Body of pancreas (tissue), 4 donors: ENCODE data around the gene SDC3. TPM values are rescaled to one million over a fixed set of nuclear protein-coding genes. Genes with fewer than 3 reads are reported as not detected.

Experiments
- ATAC-seq: fragments of 150-250 bp; one replicate; pipeline ENCODE4 v1.9.1; 2016
- DNase-seq, 4 donors: peaks; one replicate each; pipeline ENCODE4 v3.0.0-alpha.2; 2019
- H3K27ac ChIP-seq, 4 donors: fragments of 200-600 bp; sonication (generic); 1 replicate in 3 of 4; 2 replicates in 1 of 4; pipeline versions ENCODE4 v1.5.1 to v1.6.1; 2016 to 2019; ENCODE audit warnings: mild to moderate bottlenecking in 1 of 4, mixed read lengths in 1 of 4, moderate library complexity in 1 of 4
- H3K27me3 ChIP-seq, 2 donors: fragments of 200-600 bp; sonication (generic); one replicate each; pipeline ENCODE4 v1.6.0; 2016; ENCODE audit warnings: mild to moderate bottlenecking in 1 of 2
- H3K36me3 ChIP-seq, 2 donors: fragments of 200-600 bp; sonication (generic); replicated peaks in 1 of 2; 2 replicates each; pipeline ENCODE4 v1.5.1; 2016; ENCODE audit warnings: low read depth in 2 of 2; ENCODE audit not compliant: insufficient read depth in 1 of 2
- H3K4me1 ChIP-seq: fragments of 200-600 bp; sonication (generic); one replicate; pipeline ENCODE4 v1.6.0; 2016
- H3K4me3 ChIP-seq, 2 donors: fragments of 200-600 bp; sonication (generic); 1 replicate in 1 of 2; 2 replicates in 1 of 2; pipeline ENCODE4 v1.5.1; 2016 to 2019
- H3K9me3 ChIP-seq, 3 donors: fragments of 200-600 bp; sonication (generic); 1 replicate in 2 of 3; 2 replicates in 1 of 3; pipeline ENCODE4 v1.5.1; 2016
- CTCF ChIP-seq, 7 experiments: fragments of 450-650 bp in 4 of 7; fragments of 200-600 bp in 3 of 7; sonication (generic) in 3 of 7; IDR thresholded peaks; one replicate each; pipeline ENCODE4 v1.5.1; 2016 to 2019; ENCODE audit warnings: antibody characterized with exemption in 7 of 7
- POLR2A ChIP-seq, 3 donors: fragments of 450-650 bp; IDR thresholded peaks; one replicate each; pipeline ENCODE4 v1.6.1; 2016; ENCODE audit warnings: antibody characterized with exemption in 3 of 3, mild to moderate bottlenecking in 2 of 3
- WGBS, 2 donors: methylation state at CpG; one replicate each; pipeline ENCODE4 v1.1.5; 2017; 5-methylcytosine and 5-hydroxymethylcytosine counted together
- intact Hi-C: fragments of 100-400 bp; cut with DNase I; formaldehyde crosslinking; loops from one replicate; pipeline ENCODE4 v1.15.1; 2023
- small RNA-seq: library from RNA; depleted of rRNA; stranded (forward); fragments of <200 nt; gene quantifications from one replicate; pipeline ENCODE3, GENCODE V24; 2016
- total RNA-seq, 2 donors: library from RNA; depleted of rRNA; stranded (reverse); fragments of >200 nt; gene quantifications; one replicate each; pipeline ENCODE4 v1.1.0, GENCODE V29; 2016

Gene SDC3
- total RNA-seq, 2 donors from 2014 or later: 7.8 to 19.1 TPM

- Histone ChIP-seq H3K27ac (peak overlapping the region; percentile 85 to 100 (median 93)), H3K27me3 (no peaks in the 10 kb centered on the region), H3K4me1 (peaks cover 20% of the 10 kb centered on the region), H3K4me3 (no peak overlapping the region), H3K36me3 (no peaks in the 10 kb centered on the region), H3K9me3 (no peaks in the 10 kb centered on the region)
- WGBS, 2 donors: 30 to 39% methylated on average over 2 to 3 of the region's 3 CpGs
- DNase-seq: no peak
- intact Hi-C loops: no loop called here
- TF ChIP-seq POLR2A (IDR thresholded peaks at IDR 0.05) (no peak), CTCF (IDR thresholded peaks at IDR 0.05) (no peak)
- ATAC-seq: peak; percentile 1
Observed at GRCh38 chr1:30823627-30823968, 85.0 kb downstream of the SDC3 start.

- intact Hi-C loops: no loop called here
- peak overlapping the region; percentile 85 to 100 (median 93) for H3K27ac ChIP-seq
Observed at GRCh38 chr1:30822966-30823581, 85.5 kb downstream of the SDC3 start.

GRCh38 chr1:30822006-30822405, 86.6 kb downstream of the SDC3 start:
- DNase-seq (no peak), ATAC-seq (no peak)
- Histone ChIP-seq H3K36me3 (no peaks in the 10 kb centered on the region), H3K9me3 (no peaks in the 10 kb centered on the region), H3K27me3 (no peaks in the 10 kb centered on the region), H3K4me3 (no peak overlapping the region), H3K27ac (no peak overlapping the region), H3K4me1 (peaks cover 20% of the 10 kb centered on the region)
- 57 to 78% methylated on average over 1 of the region's 1 CpG for WGBS, 2 donors
- intact Hi-C loops: no loop called here
- TF ChIP-seq POLR2A (IDR thresholded peaks at IDR 0.05) (no peak), CTCF (IDR thresholded peaks at IDR 0.05) (no peak)

More at GRCh38 chr1:30822966-30823581, 85.5 kb downstream of the SDC3 start:
- WGBS, 2 donors: 59 to 65% methylated on average over 6 of the region's 6 CpGs
- Histone ChIP-seq H3K9me3 (no peaks in the 10 kb centered on the region), H3K4me1 (peaks cover 20% of the 10 kb centered on the region), H3K4me3 (no peak overlapping the region), H3K36me3 (no peaks in the 10 kb centered on the region), H3K27me3 (no peaks in the 10 kb centered on the region)
- ATAC-seq (no peak), DNase-seq (peak in 2 of 4 donors; percentile 25 to 41)
- TF ChIP-seq POLR2A (IDR thresholded peaks at IDR 0.05): no peak
- no peak for TF ChIP-seq CTCF (IDR thresholded peaks at IDR 0.05)

- ATAC-seq: no peak
- 73% methylated on average over 5 of the region's 5 CpGs; no CpG with 5 or more reads in 1 of the 2 donors for WGBS, 2 donors
- H3K4me1 ChIP-seq: peaks cover 24% of the 10 kb centered on the region
Observed at GRCh38 chr1:30820299-30820698, 88.3 kb downstream of the SDC3 start.

More at GRCh38 chr1:30820299-30820698, 88.3 kb downstream of the SDC3 start:
- H3K4me3 ChIP-seq: no peak overlapping the region
- no peaks in the 10 kb centered on the region for H3K36me3 ChIP-seq
- no peak overlapping the region for H3K27ac ChIP-seq
- intact Hi-C loops: no loop called here
- no peak for TF ChIP-seq POLR2A (IDR thresholded peaks at IDR 0.05)
- TF ChIP-seq CTCF (IDR thresholded peaks at IDR 0.05): no peak
- DNase-seq: no peak
- no peaks in the 10 kb centered on the region for H3K9me3 ChIP-seq
- no peaks in the 10 kb centered on the region for H3K27me3 ChIP-seq

Small RNAs within 50 kb of the gene (small RNA-seq; reads per million reads assigned to genes)
- gene RN7SKP91 (not detected), gene RN7SL371P (not detected)

Other genes with a start within 250 kb of the SDC3 start
- gene MATN1, start 185.2 kb downstream of the SDC3 start, total RNA-seq: under 1 TPM in 1 of 2 donors, not detected in 1; 0.33 TPM
- 10 to 100 TPM in 1 of 2 donors, 1 to 10 TPM in 1; 6.3 to 25.2 TPM for gene LAPTM5, start 151.0 kb downstream of the SDC3 start, total RNA-seq
- gene PUM1, start 157.0 kb upstream of the SDC3 start, total RNA-seq: 10 to 100 TPM; 30.9 to 32.3 TPM